Trophoblast cell (in vitro differentiated cells and primary cell): ENCODE results near the gene VIP.

Experiments
- DNase-seq, 2 donors: peaks; one replicate each; pipeline ENCODE4 v3.0.0-alpha.2; 2016
- H2AFZ ChIP-seq: 2 replicates; pipeline ENCODE4 v1.6.1; 2013; ENCODE audit warnings: low read length, moderate library complexity, mild to moderate bottlenecking; ENCODE audit not compliant: insufficient read depth, poor library complexity
- H2AK5ac ChIP-seq: 2 replicates; pipeline ENCODE4 v1.6.1; 2013; ENCODE audit warnings: mild to moderate bottlenecking, low read length
- H2BK120ac ChIP-seq: 2 replicates; pipeline ENCODE4 v1.6.1; 2013; ENCODE audit warnings: low read length, mild to moderate bottlenecking, moderate library complexity; ENCODE audit not compliant: insufficient read depth, poor library complexity
- H2BK12ac ChIP-seq: 2 replicates; pipeline ENCODE4 v1.6.1; 2013; ENCODE audit warnings: mild to moderate bottlenecking, low read length, moderate library complexity
- H2BK5ac ChIP-seq: 2 replicates; pipeline ENCODE4 v1.6.1; 2013; ENCODE audit warnings: low read length, low read depth, moderate library complexity, mild to moderate bottlenecking; ENCODE audit not compliant: poor library complexity
- H3K14ac ChIP-seq: 2 replicates; pipeline ENCODE4 v1.6.1; 2013; ENCODE audit warnings: mild to moderate bottlenecking, low read length
- H3K18ac ChIP-seq: 2 replicates; pipeline ENCODE4 v1.6.1; 2013; ENCODE audit warnings: mild to moderate bottlenecking, low read length
- H3K23ac ChIP-seq: 2 replicates; pipeline ENCODE4 v1.6.1; 2013; ENCODE audit warnings: low read length
- H3K27ac ChIP-seq: 2 replicates; pipeline ENCODE4 v1.5.1; 2013; ENCODE audit warnings: low read depth, mild to moderate bottlenecking, inconsistent platforms, low read length, moderate library complexity
- H3K27me3 ChIP-seq: 2 replicates; pipeline ENCODE4 v1.6.1; 2013; ENCODE audit warnings: inconsistent platforms, mild to moderate bottlenecking, low read length, moderate library complexity; ENCODE audit not compliant: insufficient read depth
- H3K36me3 ChIP-seq, 2 experiments: 1 replicate in 1 of 2; 2 replicates in 1 of 2; pipeline ENCODE4 v1.6.1; 2013; ENCODE audit warnings: low read length in 2 of 2, mild to moderate bottlenecking in 2 of 2, moderate library complexity in 1 of 2; ENCODE audit not compliant: insufficient read depth in 2 of 2, control insufficient read depth in 1 of 2
- H3K4ac ChIP-seq: 2 replicates; pipeline ENCODE4 v1.6.1; 2013; ENCODE audit warnings: low read depth, mild to moderate bottlenecking, low read length, moderate library complexity
- H3K4me1 ChIP-seq, 2 experiments: 1 replicate in 1 of 2; 2 replicates in 1 of 2; pipeline ENCODE4 v1.6.1; 2013; ENCODE audit warnings: low read length in 2 of 2, mild to moderate bottlenecking in 2 of 2, moderate library complexity in 1 of 2; ENCODE audit not compliant: insufficient read depth in 2 of 2, control insufficient read depth in 1 of 2
- H3K4me2 ChIP-seq: 2 replicates; pipeline ENCODE4 v1.6.1; 2013; ENCODE audit warnings: inconsistent platforms, mild to moderate bottlenecking, low read length, moderate library complexity
- H3K4me3 ChIP-seq: 2 replicates; pipeline ENCODE4 v1.5.1; 2013; ENCODE audit warnings: mild to moderate bottlenecking, low read depth, low read length, inconsistent platforms
- H3K79me1 ChIP-seq: one replicate; pipeline ENCODE4 v1.6.1; 2013; ENCODE audit warnings: low read length
- H3K79me2 ChIP-seq: 2 replicates; pipeline ENCODE4 v1.6.1; 2013; ENCODE audit warnings: low read length, mild to moderate bottlenecking; ENCODE audit not compliant: control insufficient read depth, insufficient read depth, poor library complexity
- H3K9ac ChIP-seq: 2 replicates; pipeline ENCODE4 v1.6.1; 2013; ENCODE audit warnings: mild to moderate bottlenecking, low read length
- H3K9me3 ChIP-seq: 2 replicates; pipeline ENCODE4 v1.6.1; 2013; ENCODE audit warnings: low read depth, mild to moderate bottlenecking, control low read depth, inconsistent platforms, low read length; ENCODE audit not compliant: insufficient read depth
- H4K12ac ChIP-seq: 2 replicates; pipeline ENCODE4 v1.6.1; 2013; ENCODE audit warnings: low read depth, mild to moderate bottlenecking, low read length, moderate library complexity
- H4K8ac ChIP-seq: 2 replicates; pipeline ENCODE4 v1.6.1; 2013; ENCODE audit warnings: low read depth, mild to moderate bottlenecking, low read length, moderate library complexity
- H4K91ac ChIP-seq: one replicate; pipeline ENCODE4 v1.6.1; 2013; ENCODE audit warnings: low read depth, mild to moderate bottlenecking, low read length, moderate library complexity
- WGBS: extraction: QIAGEN DNeasy Blood & Tissue Kit; methylation state at CpG from one replicate; pipeline ENCODE4 v1.1.7; 2013; ENCODE audit warnings: missing lambda C conversion rate; ENCODE audit not compliant: insufficient read length, insufficient coverage; ENCODE audit errors: extremely low coverage; 5-methylcytosine and 5-hydroxymethylcytosine counted together

VIP gene

DNA sequence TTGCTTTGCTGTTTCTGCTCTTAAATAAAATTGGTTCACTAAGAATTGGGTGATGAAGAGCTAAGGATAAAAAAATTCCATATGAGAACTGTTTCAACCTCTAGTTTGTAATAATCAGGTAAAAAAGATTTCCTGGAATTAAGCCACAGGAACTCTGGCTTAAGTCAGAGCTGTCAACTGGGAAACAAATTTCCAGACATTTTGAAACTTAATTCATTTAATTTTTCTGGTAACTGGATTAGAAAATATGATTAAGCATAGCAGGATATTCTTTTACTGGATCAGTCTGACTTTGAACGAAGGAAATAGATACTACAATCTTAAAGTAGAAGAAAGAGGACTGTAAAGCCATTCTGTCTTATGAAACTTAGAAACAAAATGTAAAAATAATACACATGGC lies 1.3 kb upstream of the VIP start:
- Histone ChIP-seq H4K8ac (no peak overlapping the region), H3K4me2 (no peak overlapping the region), H3K27me3 (no peaks in the 10 kb centered on the region), H3K9me3 (no peaks in the 10 kb centered on the region), H3K36me3 (no peaks in the 10 kb centered on the region), H4K91ac (no peak overlapping the region), H2AK5ac (no peak overlapping the region), H3K4me3 (no peak overlapping the region), H3K79me2 (no peaks in the 10 kb centered on the region), H2AFZ (no peak overlapping the region), H3K18ac (no peak overlapping the region), H4K12ac (no peak overlapping the region), H2BK120ac (no peak overlapping the region), H3K4me1 (peaks cover 0 to 4% of the 10 kb centered on the region in 2 experiments), H2BK5ac (no peak overlapping the region), H3K27ac (no peak overlapping the region), H3K23ac (no peak overlapping the region), H3K79me1 (no peaks in the 10 kb centered on the region), H3K14ac (no peak overlapping the region), H3K4ac (no peak overlapping the region), H2BK12ac (no peak overlapping the region), H3K9ac (no peak overlapping the region)
- WGBS, result no CpG with 5 or more reads among the region's 1 CpG
- DNase-seq, result no peak

DNA sequence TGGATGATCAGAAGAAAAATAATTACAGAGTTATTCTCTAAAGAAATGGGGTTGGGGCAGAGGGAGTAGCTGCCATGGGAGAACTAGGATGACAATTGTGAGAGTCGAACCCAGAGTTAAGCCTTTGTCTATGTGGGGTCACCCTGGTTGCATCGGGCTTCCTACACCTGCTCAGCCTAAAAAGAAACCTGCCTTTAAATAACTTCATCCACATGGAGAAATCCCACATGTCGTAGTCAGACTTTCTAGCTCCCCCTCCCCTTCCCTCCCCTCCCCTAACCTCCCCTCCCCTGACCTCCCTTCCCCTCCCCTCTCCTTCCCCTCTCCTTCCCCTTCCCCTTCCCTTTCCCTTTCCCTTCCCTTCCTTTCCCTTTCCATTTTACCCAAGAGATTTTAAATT lies 14.7 kb downstream of the VIP start:
- Histone ChIP-seq H2BK5ac (no peak overlapping the region), H3K79me2 (no peaks in the 10 kb centered on the region)

DNA sequence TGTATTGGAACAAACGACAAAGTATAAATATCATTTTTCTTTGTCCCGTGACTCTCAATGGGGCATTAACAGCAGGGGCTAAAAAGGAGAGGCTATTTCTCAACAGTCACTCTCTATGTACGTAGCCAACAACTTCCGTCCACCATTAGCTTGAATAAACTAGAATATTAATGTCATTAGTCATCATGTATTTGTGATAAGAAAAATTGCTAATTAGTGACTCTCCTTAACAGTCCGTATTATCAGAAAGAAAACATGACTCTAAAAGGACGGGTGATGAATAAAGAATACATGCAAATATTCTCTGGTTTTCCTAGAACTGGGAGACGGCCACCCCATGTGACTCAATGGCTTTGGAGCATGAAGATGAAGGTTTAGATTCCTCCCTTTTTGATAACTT lies 18.6 kb downstream of the VIP start:
- DNase-seq, result no peak
- Histone ChIP-seq H3K79me1 (no peaks in the 10 kb centered on the region), H4K12ac (no peak overlapping the region), H3K79me2 (no peaks in the 10 kb centered on the region), H2BK5ac (no peak overlapping the region), H2BK120ac (no peak overlapping the region), H3K23ac (no peak overlapping the region), H3K27me3 (no peaks in the 10 kb centered on the region), H3K4me3 (no peak overlapping the region), H2BK12ac (no peak overlapping the region), H3K36me3 (no peaks in the 10 kb centered on the region), H3K4me2 (no peak overlapping the region), H3K9ac (no peak overlapping the region), H3K4ac (no peak overlapping the region), H3K4me1 (no peaks in the 10 kb centered on the region), H3K18ac (no peak overlapping the region), H3K14ac (no peak overlapping the region), H4K91ac (no peak overlapping the region), H4K8ac (no peak overlapping the region), H3K9me3 (no peaks in the 10 kb centered on the region), H2AK5ac (no peak overlapping the region), H2AFZ (no peak overlapping the region), H3K27ac (no peak overlapping the region)
- WGBS, result no CpG with 5 or more reads among the region's 7 CpGs

More for the DNA sequence above, 14.7 kb downstream of the VIP start:
- Histone ChIP-seq H2BK12ac (no peak overlapping the region), H3K18ac (no peak overlapping the region), H3K36me3 (no peaks in the 10 kb centered on the region), H4K8ac (no peak overlapping the region), H3K23ac (no peak overlapping the region), H3K27me3 (no peaks in the 10 kb centered on the region), H3K4me1 (no peaks in the 10 kb centered on the region), H2BK120ac (no peak overlapping the region), H3K79me1 (no peaks in the 10 kb centered on the region), H2AFZ (no peak overlapping the region), H3K27ac (no peak overlapping the region), H4K91ac (no peak overlapping the region), H3K4ac (no peak overlapping the region), H3K4me2 (no peak overlapping the region), H2AK5ac (no peak overlapping the region), H4K12ac (no peak overlapping the region), H3K9me3 (no peaks in the 10 kb centered on the region), H3K4me3 (no peak overlapping the region), H3K14ac (no peak overlapping the region), H3K9ac (no peak overlapping the region)
- no CpG with 5 or more reads among the region's 3 CpGs for WGBS
- no peak for DNase-seq

DNA sequence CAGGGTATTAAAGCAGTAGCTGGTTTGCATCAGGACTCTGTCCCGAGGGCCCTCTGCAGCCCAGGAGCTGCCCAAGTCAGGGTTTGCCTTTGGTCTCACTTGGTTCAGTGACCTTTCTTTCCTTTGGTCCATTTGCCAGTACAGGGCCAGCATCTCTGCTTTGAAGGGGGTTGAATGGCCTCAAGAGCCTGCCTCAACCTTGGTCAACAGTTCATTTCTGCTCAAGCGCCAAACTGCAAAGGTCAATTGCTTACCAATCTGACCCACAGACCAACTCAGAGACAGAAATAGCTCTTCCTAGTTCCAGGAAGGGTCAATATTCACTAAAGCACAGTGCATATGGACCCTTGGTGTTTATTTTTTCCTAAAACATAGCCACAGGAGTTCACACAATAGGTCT lies 19.4 kb downstream of the VIP start:
- H2BK12ac ChIP-seq, result no peak overlapping the region
- no peak overlapping the region for H4K12ac ChIP-seq
- WGBS, result no CpG with 5 or more reads among the region's 2 CpGs
- H3K4me1 ChIP-seq, result no peaks in the 10 kb centered on the region
- no peak overlapping the region for H3K27ac ChIP-seq
- no peak overlapping the region for H4K91ac ChIP-seq
- no peak overlapping the region for H3K18ac ChIP-seq
- no peak overlapping the region for H3K9ac ChIP-seq
- H3K4me3 ChIP-seq, result no peak overlapping the region
- H3K4ac ChIP-seq, result no peak overlapping the region
- no peaks in the 10 kb centered on the region for H3K79me2 ChIP-seq
- H3K9me3 ChIP-seq, result no peaks in the 10 kb centered on the region
- H3K23ac ChIP-seq, result no peak overlapping the region
- no peak overlapping the region for H2BK5ac ChIP-seq
- no peak overlapping the region for H3K14ac ChIP-seq
- no peaks in the 10 kb centered on the region for H3K79me1 ChIP-seq
- H3K27me3 ChIP-seq, result no peaks in the 10 kb centered on the region
- H3K4me2 ChIP-seq, result no peak overlapping the region
- no peak overlapping the region for H2AFZ ChIP-seq
- H3K36me3 ChIP-seq, result no peaks in the 10 kb centered on the region
- DNase-seq, result no peak
- H4K8ac ChIP-seq, result no peak overlapping the region
- no peak overlapping the region for H2BK120ac ChIP-seq
- H2AK5ac ChIP-seq, result no peak overlapping the region
